CD4-positive, alpha-beta T cell (primary cell): ENCODE measurements around the gene GUCA2A. TPM values are rescaled to one million over a fixed set of nuclear protein-coding genes. Genes with fewer than 3 reads are reported as not detected.
A peak's percentile ranks its signal among the peaks of the same experiment; 100 is the strongest.

Experiments
- ATAC-seq: fragments of 200-7000 bp; cut with Tn5 transposase; one replicate; pipeline ENCODE4 v1.10.0; 2022; ENCODE audit warnings: mild to moderate bottlenecking; ENCODE audit not compliant: poor library complexity
- CTCF ChIA-PET: fragments of 350-600 bp; sonication (Branson Sonifier 250); formaldehyde crosslinking; loops from one replicate; lab custom pipeline; 2021; ENCODE audit warnings: antibody characterized with exemption, inconsistent platforms; lab: Charles Lee
- POLR2A ChIA-PET: fragments of 350-600 bp; sonication (Branson Sonifier 250); formaldehyde crosslinking; loops from one replicate; lab custom pipeline; 2021; ENCODE audit warnings: antibody characterized with exemption, inconsistent platforms; lab: Charles Lee
- DNase-seq, 14 experiments: peaks; one replicate each; pipeline ENCODE4 v3.0.0-alpha.2; 2013 to 2020; ENCODE audit warnings: mixed read lengths in 2 of 14
- H3K27ac ChIP-seq, 2 donors: one replicate each; pipeline versions ENCODE4 v1.5.1 to v1.7.0; 2013; ENCODE audit warnings: low read length in 2 of 2, low read depth in 1 of 2, mild to moderate bottlenecking in 1 of 2
- H3K27me3 ChIP-seq, 2 experiments: 1 replicate in 1 of 2; 2 replicates in 1 of 2; pipeline versions ENCODE4 v1.6.1 to v1.7.0; 2013; ENCODE audit warnings: low read length in 2 of 2, control low read depth in 1 of 2, mild to moderate bottlenecking in 1 of 2, moderate library complexity in 1 of 2; ENCODE audit not compliant: insufficient read depth in 2 of 2, control insufficient read depth in 1 of 2
- H3K36me3 ChIP-seq: one replicate; pipeline ENCODE4 v1.6.1; 2013; ENCODE audit warnings: low read length, control low read depth; ENCODE audit not compliant: insufficient read depth
- H3K4me1 ChIP-seq: one replicate; pipeline ENCODE4 v1.6.1; 2013; ENCODE audit warnings: low read length, control low read depth; ENCODE audit not compliant: insufficient read depth
- H3K4me3 ChIP-seq: one replicate; pipeline ENCODE4 v1.5.1; 2013; ENCODE audit warnings: mild to moderate bottlenecking, low read length, moderate library complexity
- H3K9me3 ChIP-seq, 2 experiments: 1 replicate in 1 of 2; 2 replicates in 1 of 2; pipeline versions ENCODE4 v1.6.1 to v1.7.0; 2013; ENCODE audit warnings: low read length in 2 of 2, mild to moderate bottlenecking in 2 of 2, control low read depth in 1 of 2, moderate library complexity in 1 of 2; ENCODE audit not compliant: control insufficient read depth in 1 of 2, insufficient read depth in 1 of 2
- H3K27ac Mint-ChIP-seq: one replicate; pipeline ENCODE4 v1.8.0; 2020; ENCODE audit warnings: mixed read lengths
- H3K27me3 Mint-ChIP-seq: one replicate; pipeline ENCODE4 v1.8.0; 2021; ENCODE audit warnings: mixed read lengths
- H3K36me3 Mint-ChIP-seq: one replicate; pipeline ENCODE4 v1.8.0; 2021; ENCODE audit warnings: low read depth, mixed read lengths
- H3K4me1 Mint-ChIP-seq: one replicate; pipeline ENCODE4 v1.8.0; 2021; ENCODE audit warnings: low read depth, mixed read lengths
- H3K4me3 Mint-ChIP-seq: one replicate; pipeline ENCODE4 v1.8.0; 2020; ENCODE audit warnings: mild to moderate bottlenecking, mixed read lengths
- H3K9me3 Mint-ChIP-seq: one replicate; pipeline ENCODE4 v1.8.0; 2020; ENCODE audit warnings: mixed read lengths
- CTCF ChIP-seq: fragments of 200-600 bp; IDR thresholded peaks from one replicate; pipeline ENCODE4 v1.8.0; 2022; ENCODE audit warnings: antibody characterized with exemption, mild to moderate bottlenecking
- intact Hi-C, 2 experiments: fragments of 100-400 bp; cut with DNase I in 1 of 2; cut with micrococcal nuclease in 1 of 2; formaldehyde crosslinking; loops; one replicate each; pipeline versions ENCODE4 v1.15.1 to v1.9.0; 2023 to 2025; cut with DNase I, micrococcal nuclease
- total RNA-seq, 174 experiments: library from RNA in 2 of 174; stranded (reverse) in 2 of 174; gene quantifications; one replicate each; pipeline ENCODE4 v1.2.3 and lab custom pipeline; 2021 to 2026

The GUCA2A gene
- total RNA-seq, 2 experiments from 2014 or later: not detected

GRCh38 chr1:42157667-42158066, 6.9 kb downstream of the GUCA2A start:
- H3K36me3 Mint-ChIP-seq: no peaks in the 10 kb centered on the region
- ChIA-PET CTCF (no interaction called here), POLR2A (no interaction called here)
- intact Hi-C loops: no loop called here
- Histone ChIP-seq H3K36me3 (no peaks in the 10 kb centered on the region), H3K9me3 (peaks cover 0 to 5% of the 10 kb centered on the region in 2 experiments), H3K27ac (no peak overlapping the region), H3K4me3 (no peak overlapping the region), H3K4me1 (peaks cover 3% of the 10 kb centered on the region), H3K27me3 (no peaks in the 10 kb centered on the region)
- no peak overlapping the region for H3K4me3 Mint-ChIP-seq
- no peak for TF ChIP-seq CTCF
- H3K9me3 Mint-ChIP-seq: peaks cover 5% of the 10 kb centered on the region
- no peak overlapping the region for H3K27ac Mint-ChIP-seq
- no peaks in the 10 kb centered on the region for H3K27me3 Mint-ChIP-seq
- H3K4me1 Mint-ChIP-seq: peaks cover 7% of the 10 kb centered on the region
- DNase-seq: peak in 2 of 14 experiments; percentile 14 to 20
- no peak for ATAC-seq

- ATAC-seq (no peak), DNase-seq (no peak)
- H3K4me3 Mint-ChIP-seq: no peak overlapping the region
- ChIA-PET POLR2A (no interaction called here), CTCF (no interaction called here)
- H3K36me3 Mint-ChIP-seq: no peaks in the 10 kb centered on the region
- intact Hi-C loops: no loop called here
- H3K36me3 ChIP-seq: no peaks in the 10 kb centered on the region
- no peaks in the 10 kb centered on the region for H3K27me3 ChIP-seq
- H3K4me3 ChIP-seq: no peak overlapping the region
- no peak overlapping the region for H3K27ac Mint-ChIP-seq
- H3K27ac ChIP-seq: no peak overlapping the region
- H3K9me3 ChIP-seq: no peaks in the 10 kb centered on the region
- TF ChIP-seq CTCF: no peak
- peaks cover 7% of the 10 kb centered on the region for H3K4me1 Mint-ChIP-seq
- no peaks in the 10 kb centered on the region for H3K27me3 Mint-ChIP-seq
- H3K4me1 ChIP-seq: peaks cover 3% of the 10 kb centered on the region
- no peaks in the 10 kb centered on the region for H3K9me3 Mint-ChIP-seq
These were observed 9.2 kb downstream of the GUCA2A start for GRCh38 chr1:42155362-42155761.

GRCh38 chr1:42154685-42155084, 9.9 kb downstream of the GUCA2A start:
- no peaks in the 10 kb centered on the region for H3K9me3 Mint-ChIP-seq
- H3K27ac ChIP-seq: no peak overlapping the region
- H3K27ac Mint-ChIP-seq: no peak overlapping the region
- no peak for ATAC-seq
- H3K4me1 ChIP-seq: peaks cover 3% of the 10 kb centered on the region
- no peaks in the 10 kb centered on the region for H3K36me3 ChIP-seq
- intact Hi-C loops: no loop called here
- H3K4me3 ChIP-seq: no peak overlapping the region
- no peak overlapping the region for H3K4me3 Mint-ChIP-seq
- no peaks in the 10 kb centered on the region for H3K36me3 Mint-ChIP-seq
- no peak for TF ChIP-seq CTCF
- H3K27me3 Mint-ChIP-seq: no peaks in the 10 kb centered on the region
- H3K9me3 ChIP-seq: no peaks in the 10 kb centered on the region
- no peaks in the 10 kb centered on the region for H3K27me3 ChIP-seq
- CTCF ChIA-PET: no interaction called here
- POLR2A ChIA-PET: no interaction called here
- peaks cover 7% of the 10 kb centered on the region for H3K4me1 Mint-ChIP-seq
- DNase-seq: no peak
